ENCODE measurements around the gene ATPAF1.

ATPAF1 gene

DNA sequence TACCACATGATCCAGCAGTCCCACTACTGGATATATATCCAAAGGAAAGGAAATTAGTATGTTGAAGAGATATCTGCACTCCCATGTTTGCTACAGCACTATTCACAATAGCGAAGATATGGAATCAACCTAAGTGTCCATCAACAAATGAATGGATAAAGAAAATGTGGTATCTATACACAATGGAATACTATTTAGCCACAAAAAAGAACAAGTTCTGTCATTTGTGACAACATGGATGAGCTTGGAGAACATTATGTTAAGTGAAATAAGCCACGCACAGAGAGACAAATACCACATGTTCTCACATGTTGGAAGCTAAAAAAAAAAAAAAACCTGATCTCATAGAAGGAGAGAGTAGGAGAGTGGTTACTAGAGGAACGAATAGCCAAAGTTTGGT is 17.7 kb downstream of the ATPAF1 start:
- DNase-seq (ENCODE audit: low read depth), result no peak

DNA sequence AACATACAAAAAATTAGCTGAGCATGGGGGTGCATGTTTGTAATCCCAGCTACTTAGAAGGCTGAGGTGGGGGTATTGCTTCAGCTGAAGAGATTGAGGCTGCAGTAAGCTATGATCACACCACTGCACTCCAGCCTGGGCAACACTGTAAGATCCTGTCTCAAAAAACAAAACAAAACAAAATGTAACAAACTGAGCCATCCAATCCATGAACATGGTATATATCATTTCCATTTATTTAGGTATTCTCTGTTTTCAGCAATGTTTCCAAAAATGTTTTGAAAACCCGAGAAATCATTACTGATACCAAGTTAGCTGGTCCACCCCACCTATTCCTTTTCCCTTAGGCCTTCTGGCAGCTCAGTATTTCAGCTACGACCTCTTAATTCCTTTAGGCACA is 18.4 kb downstream of the ATPAF1 start:
- no peak for DNase-seq (ENCODE audit: low read depth)

DNA sequence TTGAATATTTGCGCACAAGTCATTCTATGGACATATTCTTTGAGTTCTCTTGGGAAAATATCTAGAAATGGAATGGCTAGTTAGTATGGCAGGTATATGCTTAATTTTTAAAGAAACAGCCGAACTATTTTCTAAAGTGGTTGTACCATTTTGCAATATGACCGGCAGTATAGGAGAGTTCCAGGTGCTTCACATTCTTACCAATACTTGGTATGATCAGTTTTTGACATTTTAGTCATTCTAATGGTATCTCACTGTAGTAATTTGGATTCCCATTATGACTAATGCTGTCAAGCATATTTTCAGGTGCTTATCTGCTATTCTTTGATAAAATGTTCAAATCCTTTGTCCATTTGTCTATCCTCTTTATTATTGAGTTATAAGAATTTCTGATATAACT is 20.6 kb downstream of the ATPAF1 start:
- no peak for DNase-seq (ENCODE audit: low read depth)

DNA sequence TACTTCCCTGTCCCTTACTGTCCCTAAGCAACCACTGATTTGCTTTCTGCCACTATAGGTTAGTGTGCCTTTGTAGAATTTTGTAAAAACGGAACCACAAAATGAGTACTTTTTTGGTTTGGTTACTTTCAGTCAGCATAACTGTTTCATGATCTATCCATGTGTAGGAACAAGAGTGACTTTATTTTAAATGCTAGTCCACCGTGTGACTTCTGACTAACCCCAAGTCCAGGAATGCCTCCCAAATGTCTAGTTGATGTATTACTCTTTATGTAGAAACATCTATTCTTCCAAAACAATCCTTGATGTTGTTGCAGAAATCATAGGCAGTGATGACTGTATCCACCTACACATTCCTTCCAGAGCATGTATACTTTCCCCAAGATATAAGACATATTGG is 21.3 kb downstream of the ATPAF1 start:
- no peak for DNase-seq (ENCODE audit: low read depth)

DNA sequence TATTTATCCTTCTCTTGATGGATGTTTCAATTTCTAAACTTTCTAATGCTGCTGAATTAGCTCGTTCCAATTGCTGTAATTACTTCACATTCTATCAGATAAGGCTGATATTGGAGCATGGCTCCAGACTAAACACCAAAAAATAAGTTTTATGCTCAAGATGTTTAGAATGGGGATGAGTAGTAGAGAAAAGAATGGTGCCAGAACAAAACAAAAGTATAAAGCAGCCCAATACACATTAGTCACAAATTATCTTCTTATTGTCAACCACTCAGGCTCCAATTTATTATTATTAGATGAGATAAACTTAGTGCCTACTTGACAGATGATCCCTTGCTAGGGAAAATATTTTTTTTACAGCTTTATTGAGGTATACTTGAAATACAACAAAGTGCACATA is 21.8 kb downstream of the ATPAF1 start:
- DNase-seq (ENCODE audit: low read depth), result no peak

DNA sequence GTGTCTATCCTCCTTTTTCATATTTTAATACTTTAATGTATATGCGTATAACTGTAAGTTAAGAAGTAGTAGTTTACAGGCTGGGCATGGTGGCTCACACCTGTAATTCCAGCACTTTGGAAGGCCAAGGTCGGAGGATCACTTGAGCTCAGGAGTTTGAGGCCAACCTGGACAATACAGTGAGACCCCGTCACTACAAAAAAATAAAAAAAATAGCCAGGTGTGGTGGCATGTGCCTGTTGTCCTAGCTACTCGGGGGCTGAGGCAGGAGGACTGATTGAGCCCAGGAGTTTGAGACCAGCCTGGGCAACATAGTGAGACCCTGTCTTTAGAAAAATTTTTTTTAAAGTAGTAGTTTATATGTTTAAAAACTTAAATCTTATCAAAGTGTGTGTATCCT is 22.3 kb downstream of the ATPAF1 start:
- DNase-seq (ENCODE audit: low read depth), result no peak

DNA sequence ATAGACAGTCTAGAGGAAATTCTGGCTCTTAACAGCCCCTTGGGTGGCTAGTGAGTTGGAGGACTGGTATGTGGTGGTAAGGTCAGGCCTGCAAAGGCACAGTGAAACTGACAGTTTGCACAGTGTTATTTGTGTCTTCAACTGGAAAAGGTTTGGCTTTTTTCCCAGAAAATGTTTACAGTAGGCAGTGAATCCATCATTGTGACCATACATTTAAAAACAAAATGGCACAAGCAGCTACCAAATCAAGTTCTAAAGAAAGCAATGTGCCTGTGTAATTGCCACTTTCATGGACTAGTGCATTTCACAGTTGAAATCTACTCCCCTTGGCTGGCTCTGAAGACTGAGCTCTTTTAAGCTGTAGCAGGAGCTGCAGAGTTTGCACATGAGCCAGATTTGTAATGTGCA is 24.8 kb downstream of the ATPAF1 start:
- DNase-seq (ENCODE audit: low read depth), result no peak

DNA sequence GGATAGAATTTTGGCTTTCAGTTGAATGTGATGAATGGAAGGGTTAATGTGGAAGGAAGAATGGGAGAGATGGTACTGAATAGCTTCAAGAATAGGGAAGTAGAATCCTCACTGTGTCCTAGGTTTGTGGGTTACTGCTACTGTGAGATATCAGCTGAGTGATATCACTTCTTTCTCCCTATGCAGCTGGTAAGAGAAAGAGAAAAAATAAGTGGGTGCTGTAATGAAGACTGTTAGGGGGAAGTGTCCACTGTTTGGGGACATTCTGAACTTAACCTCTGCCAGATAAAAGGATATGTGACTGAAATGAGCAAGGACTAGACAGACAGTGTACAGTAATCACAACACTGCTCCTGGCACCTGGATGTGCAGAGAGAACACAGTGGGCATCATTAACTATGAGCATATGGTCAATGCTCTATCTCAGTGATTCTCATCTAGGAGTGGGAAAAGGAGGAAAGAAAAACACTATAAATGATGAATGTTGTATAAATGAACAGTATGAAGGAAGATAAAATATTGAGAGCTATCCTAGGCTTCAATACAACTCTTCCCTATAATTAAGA is 26.0 kb downstream of the ATPAF1 start:
- DNase-seq (ENCODE audit: low read depth), result no peak

DNA sequence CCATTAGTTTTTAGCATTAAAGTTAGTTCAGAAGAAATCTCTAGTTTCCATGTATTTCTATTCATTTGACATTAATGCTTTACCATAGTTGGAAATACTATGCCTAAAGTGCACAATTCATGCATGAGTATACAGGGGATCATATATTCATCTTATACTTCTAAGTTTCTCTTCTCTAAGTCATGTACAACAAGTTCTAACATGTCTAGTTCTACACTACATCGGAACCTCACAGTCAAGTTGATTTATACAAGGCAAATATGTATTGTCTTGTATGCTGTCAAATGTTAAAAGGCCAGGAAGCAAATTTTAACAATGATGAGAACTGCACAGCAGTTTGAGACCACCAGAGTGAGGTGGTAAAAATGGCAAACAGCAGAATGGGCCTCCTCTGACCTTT is 28.6 kb downstream of the ATPAF1 start:
- DNase-seq (ENCODE audit: low read depth), result no peak

DNA sequence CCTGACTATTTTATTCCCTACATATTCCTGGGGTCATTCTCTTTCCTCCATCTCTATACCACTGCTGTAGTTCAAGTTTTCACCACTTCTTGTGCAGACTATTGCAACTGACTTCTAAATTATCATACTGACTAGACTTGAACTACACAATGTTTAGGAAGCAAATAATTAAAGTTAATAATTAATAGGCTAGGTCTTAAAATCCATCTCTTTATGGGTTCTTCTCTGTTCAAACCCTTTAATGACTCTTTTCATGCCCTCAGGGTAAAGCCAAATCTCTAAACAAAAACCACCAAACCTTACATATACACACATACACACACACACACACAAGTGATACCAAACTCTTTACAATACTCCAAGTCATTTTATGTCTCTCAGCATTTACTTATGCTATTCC is 29.2 kb downstream of the ATPAF1 start:
- DNase-seq (ENCODE audit: low read depth), result no peak

DNA sequence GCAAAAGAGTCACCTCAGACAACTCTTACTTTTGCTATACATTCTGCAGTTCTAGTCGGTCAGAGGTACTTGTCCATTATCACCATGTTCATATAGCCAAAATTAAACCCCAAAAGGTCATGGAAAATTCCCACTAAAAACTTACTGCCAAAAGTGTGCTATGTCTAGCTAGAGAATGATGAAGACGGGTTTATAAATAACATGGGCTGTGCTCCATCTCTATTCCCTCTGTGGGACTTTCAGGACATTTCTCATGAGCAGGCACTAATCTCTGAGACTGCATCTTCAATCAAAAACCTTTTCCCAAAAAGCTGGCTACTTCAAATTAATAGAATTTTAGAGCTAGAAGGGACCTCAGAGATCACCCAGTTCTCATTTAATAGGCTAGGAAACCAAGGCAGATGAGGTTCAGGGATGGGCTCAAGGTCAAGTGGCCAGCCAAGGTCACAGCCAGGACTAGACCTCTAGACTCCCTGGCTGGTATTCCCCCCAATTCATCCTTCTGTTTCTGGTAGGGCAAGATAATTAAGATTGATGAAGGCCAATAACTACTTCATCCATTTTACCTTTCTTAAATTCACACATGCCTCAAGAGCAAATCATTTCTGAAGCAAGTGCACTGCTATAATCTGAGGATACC is 30.6 kb downstream of the ATPAF1 start:
- no peak for DNase-seq (ENCODE audit: low read depth)

DNA sequence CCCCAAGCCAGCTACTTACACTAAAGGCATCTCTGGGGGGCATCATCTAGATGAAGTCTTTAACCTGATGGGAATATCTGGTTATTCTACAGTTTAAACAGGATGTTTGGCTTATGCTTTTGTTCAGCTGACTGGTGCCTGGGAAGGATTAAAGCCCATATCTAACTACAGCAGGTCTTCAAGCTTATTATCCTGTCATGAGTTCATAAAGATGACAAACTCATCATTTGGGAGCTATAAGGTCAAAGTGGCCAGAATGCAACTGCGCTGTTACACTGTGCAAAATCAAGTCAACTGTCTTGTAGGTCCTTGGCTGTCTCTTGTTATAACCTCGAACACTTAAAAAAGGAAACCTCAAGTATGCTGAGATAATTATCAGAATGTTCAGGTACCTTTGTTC is 33.0 kb downstream of the ATPAF1 start:
- no peak for DNase-seq (ENCODE audit: low read depth)

DNA sequence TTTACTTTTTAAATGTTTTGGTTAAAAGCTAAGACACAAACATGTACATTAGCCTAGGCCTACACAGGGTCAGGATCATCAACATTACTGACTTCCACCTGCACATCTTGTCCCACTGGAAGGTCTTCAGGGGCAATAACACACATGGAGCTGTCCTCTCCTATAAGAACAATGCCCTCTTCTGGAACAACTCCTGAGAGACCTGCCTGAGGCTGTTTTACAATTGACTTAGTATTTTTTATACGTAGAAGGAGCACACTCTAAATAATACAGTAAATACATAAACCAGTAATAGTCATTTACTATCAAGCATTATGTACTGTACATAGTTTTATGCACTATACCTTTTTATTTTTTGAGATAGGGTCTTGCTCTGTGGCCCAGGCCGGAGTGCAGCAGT is 37.4 kb downstream of the ATPAF1 start:
- DNase-seq (ENCODE audit: low read depth), result no peak

DNA sequence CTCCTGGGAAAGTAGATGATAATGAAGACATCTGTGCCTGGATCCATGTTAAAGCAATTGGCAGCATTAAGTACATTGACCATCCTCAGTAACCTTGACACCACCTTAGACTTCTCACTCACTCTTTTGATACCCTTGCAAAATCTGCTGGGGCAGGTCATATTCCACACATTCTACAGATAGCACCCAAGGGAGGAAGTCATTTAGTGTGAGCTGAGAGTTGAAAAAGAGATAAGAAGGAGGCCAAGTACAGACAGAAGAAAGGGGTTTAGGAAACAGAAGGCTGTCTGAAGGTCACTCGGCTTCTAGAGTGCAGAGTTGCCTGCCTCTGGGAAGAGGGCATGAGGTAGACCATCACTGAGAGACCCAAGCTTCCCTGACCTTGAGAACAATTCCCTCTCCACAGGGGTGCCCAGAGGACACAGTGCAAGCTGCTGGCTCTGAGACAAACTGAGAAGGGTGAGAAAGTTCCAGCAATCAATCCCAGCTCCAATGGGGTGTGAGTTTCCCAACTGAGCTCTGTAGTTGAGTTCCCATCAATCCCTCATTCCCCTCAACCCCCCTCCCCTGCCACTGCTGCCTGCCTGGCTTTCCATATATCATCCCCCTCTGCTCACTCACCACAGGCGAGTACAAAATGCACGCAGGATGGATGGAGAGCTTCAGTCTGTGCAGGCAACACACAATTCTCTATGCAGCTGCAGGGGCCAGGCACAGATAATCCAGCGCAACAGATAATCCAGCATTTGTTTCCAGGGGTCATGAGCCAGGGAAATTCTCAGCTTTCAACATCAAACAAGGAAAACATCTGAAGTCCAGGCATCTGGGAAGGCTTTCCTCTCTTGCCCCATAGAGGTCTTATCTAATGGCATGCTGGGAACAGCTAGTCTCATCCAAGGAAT is 44.2 kb downstream of the ATPAF1 start:
- DNase-seq (ENCODE audit: low read depth), result no peak

DNA sequence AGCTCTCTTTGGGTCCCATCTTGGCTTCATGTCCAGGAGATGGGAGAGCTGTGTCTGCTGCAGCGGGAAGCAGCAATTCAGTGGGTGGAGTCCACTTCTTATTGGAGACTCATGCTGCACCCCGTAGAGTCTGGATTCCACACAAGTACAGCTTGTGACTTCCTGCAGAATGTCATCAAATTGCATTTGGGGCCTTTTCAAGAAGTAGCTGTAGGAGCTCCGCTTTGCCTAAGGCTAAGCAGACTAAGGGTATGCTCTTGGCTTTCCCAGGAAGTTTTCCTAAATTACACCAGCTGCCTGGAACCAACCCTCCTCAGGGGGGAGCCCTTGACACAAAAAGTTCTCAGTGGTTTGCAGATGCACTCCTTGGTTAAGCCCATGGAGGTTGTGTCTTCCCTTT is 45.8 kb downstream of the ATPAF1 start:
- DNase-seq (ENCODE audit: low read depth), result no peak

DNA sequence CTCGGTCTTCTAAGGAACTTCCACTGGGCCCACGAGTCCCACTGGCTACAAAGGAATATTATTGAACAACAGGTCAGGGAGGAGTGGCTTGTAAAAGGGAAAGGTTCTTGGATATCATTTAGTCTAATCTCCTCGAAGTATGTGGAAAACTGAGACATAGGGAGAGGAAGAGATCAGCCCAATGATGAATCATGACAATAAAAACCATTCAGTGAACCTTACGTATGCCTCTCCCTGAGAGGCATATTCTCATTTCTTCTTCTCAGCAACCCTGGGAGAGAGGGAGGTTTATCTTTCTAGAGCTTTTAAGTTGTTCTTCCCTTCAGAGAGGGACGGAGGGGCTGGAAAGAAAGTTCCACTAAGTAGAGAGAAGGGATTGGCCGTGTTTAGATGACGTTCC is 46.2 kb downstream of the ATPAF1 start:
- no peak for DNase-seq (ENCODE audit: low read depth)

DNA sequence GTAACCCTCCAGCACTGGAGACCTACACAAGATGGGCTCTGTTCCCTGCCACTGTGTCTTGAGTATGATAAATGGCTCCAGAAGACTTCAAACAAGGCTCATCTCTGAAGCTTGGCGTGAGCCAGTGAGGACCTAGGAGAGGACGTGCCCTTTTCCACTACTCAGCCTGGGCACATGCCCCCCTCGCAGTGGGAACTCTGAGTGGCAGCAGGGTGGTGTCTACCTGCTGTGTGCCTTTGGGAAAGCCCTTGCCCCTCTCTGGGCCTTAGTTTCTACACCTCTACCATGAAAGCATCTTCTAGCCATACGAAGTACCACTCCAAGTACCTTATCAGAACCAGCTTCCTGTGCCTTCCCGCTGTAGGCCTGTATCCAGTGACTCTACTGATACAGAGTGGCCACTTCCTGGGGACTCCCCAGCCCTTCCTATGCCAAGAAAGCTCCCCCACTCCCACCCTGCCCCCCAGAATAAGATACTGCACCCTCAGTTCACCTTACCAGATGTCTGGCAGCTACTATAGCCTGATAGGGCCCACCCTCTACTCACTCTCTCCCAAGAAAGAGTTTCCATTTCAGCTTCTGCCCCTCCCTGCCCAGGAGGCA is 48.4 kb downstream of the ATPAF1 start:
- DNase-seq (ENCODE audit: low read depth), result no peak

DNA sequence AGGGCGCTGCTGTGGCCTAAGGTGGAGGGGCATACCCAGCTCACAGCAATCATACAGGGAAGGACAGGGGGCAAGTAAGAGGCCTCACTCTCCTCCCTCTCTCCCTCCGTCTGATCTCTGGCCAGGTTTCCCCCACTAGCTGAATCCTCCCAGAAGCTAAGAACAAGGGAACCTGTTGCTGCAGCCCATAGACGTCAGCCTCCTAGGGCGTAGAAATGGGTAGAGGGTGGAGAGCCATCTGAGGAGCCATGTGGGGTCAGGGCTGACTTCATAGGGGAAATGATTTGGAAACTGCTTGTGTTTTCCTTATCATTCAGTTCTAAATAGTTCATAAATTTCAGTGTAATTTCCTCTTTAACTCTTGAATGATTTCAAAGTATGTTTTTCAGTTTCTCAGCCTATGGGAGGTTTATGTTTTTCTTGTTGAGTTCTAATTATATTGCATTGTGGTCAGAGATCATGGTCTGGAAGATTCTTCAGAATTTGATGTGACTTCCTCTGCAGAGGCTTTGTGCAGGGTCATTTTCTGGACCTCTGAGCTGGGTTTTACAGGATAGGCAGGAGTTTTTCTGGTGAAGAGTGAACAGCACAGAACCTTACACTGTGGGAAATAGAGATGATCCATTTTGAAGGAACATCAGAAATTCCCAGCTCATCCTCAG is 49.3 kb downstream of the ATPAF1 start:
- DNase-seq (ENCODE audit: low read depth), result no peak

DNA sequence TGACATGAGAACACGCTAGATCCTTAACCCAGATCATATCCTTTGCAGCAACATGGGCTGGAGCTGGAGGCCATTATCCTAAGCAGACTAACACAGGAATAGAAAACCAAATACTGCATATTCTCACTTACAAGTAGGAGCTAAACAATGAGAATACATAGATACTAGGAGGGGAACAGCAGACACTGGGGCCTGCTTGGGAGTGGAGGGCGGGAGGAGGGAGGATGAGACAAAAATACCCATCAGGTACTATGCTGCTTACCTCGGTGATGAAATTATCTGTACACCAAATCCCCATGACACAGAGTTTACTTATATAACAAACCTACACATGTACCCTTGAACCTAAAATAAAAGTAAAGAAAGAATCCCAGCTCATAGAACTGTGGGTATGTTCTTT is 50.3 kb downstream of the ATPAF1 start:
- DNase-seq (ENCODE audit: low read depth), result no peak

DNA sequence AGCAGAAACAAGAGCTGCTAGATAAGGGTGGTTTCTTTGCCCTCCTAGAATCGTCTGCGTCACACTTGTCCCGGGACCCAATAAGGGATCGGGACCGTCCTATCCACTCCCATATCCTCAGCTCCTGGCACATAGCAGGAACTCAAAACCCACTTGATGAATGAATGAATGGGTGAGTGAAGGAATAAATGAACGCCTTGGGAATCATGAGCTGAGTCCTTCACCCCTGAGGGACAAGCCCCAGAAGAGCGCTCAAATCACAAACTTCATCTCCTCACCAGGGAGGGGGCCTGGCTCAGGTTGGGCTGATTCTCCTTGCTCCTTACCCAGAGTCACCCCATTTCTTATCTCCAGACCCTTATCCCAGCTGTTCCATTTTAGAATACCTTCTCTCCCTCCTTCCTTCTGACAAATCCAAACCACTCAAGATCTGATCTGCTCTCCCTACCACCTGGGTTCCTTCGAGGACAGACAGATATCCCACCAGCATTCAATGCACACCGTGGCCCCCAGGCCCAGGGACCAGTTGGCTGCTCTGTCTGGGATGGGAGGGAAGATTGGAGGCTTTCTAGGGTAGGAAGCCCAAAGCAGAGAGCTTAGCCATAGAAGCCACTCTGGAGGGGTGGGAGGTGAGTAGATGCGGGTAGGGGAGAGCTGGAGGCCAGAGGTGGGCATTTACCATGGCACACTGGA is 50.9 kb downstream of the ATPAF1 start:
- no peak for DNase-seq (ENCODE audit: low read depth)

DNA sequence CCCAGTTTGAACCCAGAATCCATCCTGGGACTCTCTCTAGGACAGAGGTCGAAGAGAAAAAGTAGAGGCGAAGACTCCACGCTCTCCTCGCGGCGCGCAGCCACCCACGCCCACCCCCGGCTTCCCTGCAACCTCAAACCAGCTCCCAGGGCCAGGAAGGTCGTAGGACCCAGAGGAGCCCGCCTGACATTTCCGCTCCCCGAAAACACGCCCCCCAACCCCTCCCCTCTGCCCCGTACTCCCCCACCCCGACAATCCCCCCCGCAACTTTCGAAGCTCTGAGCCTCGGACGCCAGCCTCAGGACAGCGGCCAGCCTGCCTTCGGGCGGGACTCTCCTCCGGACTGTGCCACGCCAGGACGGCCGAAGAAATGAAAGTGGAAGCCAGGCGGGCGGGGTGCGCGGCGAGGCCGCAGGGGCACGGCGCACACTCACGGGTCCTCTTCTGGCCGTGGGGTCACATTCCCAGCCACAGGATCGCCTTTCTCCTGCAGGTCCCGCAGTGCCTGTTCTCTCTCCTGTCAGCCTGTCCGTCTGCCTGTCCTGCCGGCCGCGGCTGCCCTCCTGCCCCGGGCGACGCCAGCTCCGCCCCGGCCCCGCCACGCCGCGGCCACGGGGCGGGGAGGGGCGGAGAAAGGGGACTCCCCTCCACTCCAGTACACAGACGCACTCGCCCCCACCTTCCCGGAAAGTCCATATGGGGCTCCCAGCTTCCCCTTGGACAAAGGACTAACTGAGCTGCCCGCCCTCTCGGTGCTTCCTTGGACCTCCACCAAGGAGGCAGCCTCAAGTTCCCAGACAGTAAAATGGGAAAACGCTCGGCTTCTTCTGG is 51.7 kb downstream of the ATPAF1 start, which contains the start of gene MOB3C:
MOB3C (minus strand) TSS at position 535 of the 831 bp plus-strand sequence. CDS start 3,490 bp downstream, outside the sequence.
- DNase-seq (ENCODE audit: low read depth), result peak; percentile 59

Data from stimulated activated CD8-positive, alpha-beta memory T cell treated with anti-CD3 and anti-CD28 coated beads, Interleukin-12 subunit alpha, Interleukin-12 subunit beta, amount 100 ng/mL, for 1 hour (primary cell).